Trophoblast cell (in vitro differentiated cells and primary cell): ENCODE data around the gene NR4A3. TPM values are rescaled to one million over a fixed set of nuclear protein-coding genes. Genes with fewer than 3 reads are reported as not detected.

Experiments used
- DNase-seq, 2 donors: peaks; one replicate each; pipeline ENCODE4 v3.0.0-alpha.2; 2016
- H2AFZ ChIP-seq: 2 replicates; pipeline ENCODE4 v1.6.1; 2013; ENCODE audit warnings: low read length, moderate library complexity, mild to moderate bottlenecking; ENCODE audit not compliant: insufficient read depth, poor library complexity
- H2AK5ac ChIP-seq: 2 replicates; pipeline ENCODE4 v1.6.1; 2013; ENCODE audit warnings: mild to moderate bottlenecking, low read length
- H2BK120ac ChIP-seq: 2 replicates; pipeline ENCODE4 v1.6.1; 2013; ENCODE audit warnings: low read length, mild to moderate bottlenecking, moderate library complexity; ENCODE audit not compliant: insufficient read depth, poor library complexity
- H2BK12ac ChIP-seq: 2 replicates; pipeline ENCODE4 v1.6.1; 2013; ENCODE audit warnings: mild to moderate bottlenecking, low read length, moderate library complexity
- H2BK5ac ChIP-seq: 2 replicates; pipeline ENCODE4 v1.6.1; 2013; ENCODE audit warnings: low read length, low read depth, moderate library complexity, mild to moderate bottlenecking; ENCODE audit not compliant: poor library complexity
- H3K14ac ChIP-seq: 2 replicates; pipeline ENCODE4 v1.6.1; 2013; ENCODE audit warnings: mild to moderate bottlenecking, low read length
- H3K18ac ChIP-seq: 2 replicates; pipeline ENCODE4 v1.6.1; 2013; ENCODE audit warnings: mild to moderate bottlenecking, low read length
- H3K23ac ChIP-seq: 2 replicates; pipeline ENCODE4 v1.6.1; 2013; ENCODE audit warnings: low read length
- H3K27ac ChIP-seq: 2 replicates; pipeline ENCODE4 v1.5.1; 2013; ENCODE audit warnings: low read depth, mild to moderate bottlenecking, inconsistent platforms, low read length, moderate library complexity
- H3K27me3 ChIP-seq: 2 replicates; pipeline ENCODE4 v1.6.1; 2013; ENCODE audit warnings: inconsistent platforms, mild to moderate bottlenecking, low read length, moderate library complexity; ENCODE audit not compliant: insufficient read depth
- H3K36me3 ChIP-seq, 2 experiments: 1 replicate in 1 of 2; 2 replicates in 1 of 2; pipeline ENCODE4 v1.6.1; 2013; ENCODE audit warnings: low read length in 2 of 2, mild to moderate bottlenecking in 2 of 2, moderate library complexity in 1 of 2; ENCODE audit not compliant: insufficient read depth in 2 of 2, control insufficient read depth in 1 of 2
- H3K4ac ChIP-seq: 2 replicates; pipeline ENCODE4 v1.6.1; 2013; ENCODE audit warnings: low read depth, mild to moderate bottlenecking, low read length, moderate library complexity
- H3K4me1 ChIP-seq, 2 experiments: 1 replicate in 1 of 2; 2 replicates in 1 of 2; pipeline ENCODE4 v1.6.1; 2013; ENCODE audit warnings: low read length in 2 of 2, mild to moderate bottlenecking in 2 of 2, moderate library complexity in 1 of 2; ENCODE audit not compliant: insufficient read depth in 2 of 2, control insufficient read depth in 1 of 2
- H3K4me2 ChIP-seq: 2 replicates; pipeline ENCODE4 v1.6.1; 2013; ENCODE audit warnings: inconsistent platforms, mild to moderate bottlenecking, low read length, moderate library complexity
- H3K4me3 ChIP-seq: 2 replicates; pipeline ENCODE4 v1.5.1; 2013; ENCODE audit warnings: mild to moderate bottlenecking, low read depth, low read length, inconsistent platforms
- H3K79me1 ChIP-seq: one replicate; pipeline ENCODE4 v1.6.1; 2013; ENCODE audit warnings: low read length
- H3K79me2 ChIP-seq: 2 replicates; pipeline ENCODE4 v1.6.1; 2013; ENCODE audit warnings: low read length, mild to moderate bottlenecking; ENCODE audit not compliant: control insufficient read depth, insufficient read depth, poor library complexity
- H3K9ac ChIP-seq: 2 replicates; pipeline ENCODE4 v1.6.1; 2013; ENCODE audit warnings: mild to moderate bottlenecking, low read length
- H3K9me3 ChIP-seq: 2 replicates; pipeline ENCODE4 v1.6.1; 2013; ENCODE audit warnings: low read depth, mild to moderate bottlenecking, control low read depth, inconsistent platforms, low read length; ENCODE audit not compliant: insufficient read depth
- H4K12ac ChIP-seq: 2 replicates; pipeline ENCODE4 v1.6.1; 2013; ENCODE audit warnings: low read depth, mild to moderate bottlenecking, low read length, moderate library complexity
- H4K8ac ChIP-seq: 2 replicates; pipeline ENCODE4 v1.6.1; 2013; ENCODE audit warnings: low read depth, mild to moderate bottlenecking, low read length, moderate library complexity
- H4K91ac ChIP-seq: one replicate; pipeline ENCODE4 v1.6.1; 2013; ENCODE audit warnings: low read depth, mild to moderate bottlenecking, low read length, moderate library complexity
- WGBS: extraction: QIAGEN DNeasy Blood & Tissue Kit; methylation state at CpG from one replicate; pipeline ENCODE4 v1.1.7; 2013; ENCODE audit warnings: missing lambda C conversion rate; ENCODE audit not compliant: insufficient read length, insufficient coverage; ENCODE audit errors: extremely low coverage; 5-methylcytosine and 5-hydroxymethylcytosine counted together
- polyA plus RNA-seq: library from polyadenylated mRNA; stranded (reverse); fragments of 200-250 nt; gene quantifications from 2 replicates; pipeline ENCODE4 v1.2.3, GENCODE V29; 2013

Gene NR4A3
- polyA plus RNA-seq: 1.4 and 1.5 TPM in 2 replicates

DNA sequence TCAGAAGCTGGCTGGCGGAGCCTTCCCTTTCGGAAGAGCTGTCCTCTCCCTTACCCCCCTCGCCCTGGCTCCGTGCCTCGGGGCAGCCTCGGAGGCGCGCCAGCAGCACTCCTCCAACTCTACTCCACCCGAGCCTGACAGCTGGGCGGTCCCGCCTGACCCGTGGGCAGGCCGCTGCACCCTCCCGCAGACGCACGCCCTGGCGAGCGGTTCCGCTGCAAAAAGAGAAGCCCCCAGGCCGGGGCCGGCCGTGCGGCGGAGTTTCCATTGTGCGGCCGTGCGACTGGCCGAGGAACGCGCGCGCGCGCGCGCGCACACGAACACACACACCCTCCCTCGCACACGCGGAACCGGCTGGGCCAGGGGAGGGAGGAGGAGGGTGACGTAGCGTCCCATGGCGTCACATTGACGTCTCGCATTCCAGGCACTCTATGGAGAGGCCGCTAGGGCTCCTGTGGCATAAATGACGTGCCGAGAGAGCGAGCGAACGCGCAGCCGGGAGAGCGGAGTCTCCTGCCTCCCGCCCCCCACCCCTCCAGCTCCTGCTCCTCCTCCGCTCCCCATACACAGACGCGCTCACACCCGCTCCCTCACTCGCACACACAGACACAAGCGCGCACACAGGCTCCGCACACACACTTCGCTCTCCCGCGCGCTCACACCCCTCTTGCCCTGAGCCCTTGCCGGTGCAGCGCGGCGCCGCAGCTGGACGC, at the start of gene NR4A3:
Gene NR4A3, plus strand, starts transcription at position 490 of the 713 bp plus-strand sequence. CDS start 6,158 bp downstream, outside the sequence.
- Histone ChIP-seq H2BK12ac (peak within 1 kb of the TSS; percentile 33), H3K4me2 (peak within 1 kb of the TSS; percentile 100), H4K91ac (no peak within 1 kb of the TSS), H3K4me1 (peaks cover 17 to 26% of the 10 kb centered on the region in 2 experiments), H2BK5ac (no peak within 1 kb of the TSS), H3K79me2 (peaks cover 5% of the 10 kb centered on the region), H3K9me3 (peaks cover 2% of the 10 kb centered on the region), H3K18ac (peak within 1 kb of the TSS; percentile 38), H4K12ac (peak within 1 kb of the TSS; percentile 22), H3K4ac (no peak within 1 kb of the TSS), H3K4me3 (peak within 1 kb of the TSS; percentile 88), H3K23ac (no peak within 1 kb of the TSS), H2BK120ac (peak within 1 kb of the TSS; percentile 9), H3K27me3 (peaks cover 41% of the 10 kb centered on the region), H4K8ac (peak within 1 kb of the TSS; percentile 17), H3K79me1 (peaks cover 9% of the 10 kb centered on the region), H2AK5ac (no peak within 1 kb of the TSS), H2AFZ (peak within 1 kb of the TSS; percentile 80), H3K14ac (peak within 1 kb of the TSS; percentile 40), H3K9ac (peak within 1 kb of the TSS; percentile 47), H3K27ac (no peak within 1 kb of the TSS), H3K36me3 (no peaks in the 10 kb centered on the region)
- no CpG with 5 or more reads among the region's 75 CpGs for WGBS
- peak; percentile 99 for DNase-seq

DNA sequence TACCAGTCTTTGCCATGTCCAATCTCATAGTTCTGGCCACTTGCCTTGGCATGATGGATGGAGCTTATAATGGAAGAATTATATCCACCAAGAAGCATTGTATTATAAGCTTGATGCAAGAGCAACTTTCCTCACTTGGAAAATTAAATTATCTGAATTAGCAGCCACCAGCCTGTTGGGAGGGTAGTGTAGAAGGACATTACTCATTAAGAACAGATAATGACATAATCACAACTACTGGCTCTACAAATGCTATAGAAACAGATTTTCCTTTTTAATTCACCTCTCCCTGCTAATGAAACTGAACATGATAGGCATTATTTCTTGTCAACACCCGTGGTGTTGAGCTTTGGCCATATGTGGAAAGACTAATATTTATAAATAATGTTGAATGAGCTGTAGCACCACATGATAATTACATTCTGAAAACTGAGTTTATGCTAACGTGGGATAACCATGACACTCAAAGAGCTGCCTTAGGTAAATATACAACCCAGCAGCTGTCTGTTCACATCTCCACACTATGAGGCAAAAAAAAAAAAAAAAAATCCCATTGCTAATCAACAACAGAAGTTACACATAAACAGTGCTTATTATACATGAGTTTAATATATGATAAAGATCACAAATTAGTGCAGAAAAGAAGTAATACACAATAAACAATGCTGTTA, 48.1 kb upstream of the NR4A3 start:
- H3K9ac ChIP-seq: no peak overlapping the region
- no peak overlapping the region for H3K14ac ChIP-seq
- H3K79me1 ChIP-seq: no peaks in the 10 kb centered on the region
- H3K27me3 ChIP-seq: no peaks in the 10 kb centered on the region
- no CpG with 5 or more reads among the region's 2 CpGs for WGBS
- no peak overlapping the region for H3K4ac ChIP-seq
- H3K23ac ChIP-seq: no peak overlapping the region
- H3K9me3 ChIP-seq: no peaks in the 10 kb centered on the region
- no peaks in the 10 kb centered on the region for H3K36me3 ChIP-seq
- H3K79me2 ChIP-seq: no peaks in the 10 kb centered on the region
- no peak overlapping the region for H3K27ac ChIP-seq
- H4K91ac ChIP-seq: no peak overlapping the region
- H2AK5ac ChIP-seq: no peak overlapping the region
- no peaks in the 10 kb centered on the region for H3K4me1 ChIP-seq
- H2BK5ac ChIP-seq: no peak overlapping the region
- H2AFZ ChIP-seq: no peak overlapping the region
- H3K18ac ChIP-seq: no peak overlapping the region
- no peak overlapping the region for H2BK120ac ChIP-seq
- H2BK12ac ChIP-seq: no peak overlapping the region
- H3K4me3 ChIP-seq: no peak overlapping the region
- H4K12ac ChIP-seq: no peak overlapping the region
- no peak overlapping the region for H3K4me2 ChIP-seq
- no peak overlapping the region for H4K8ac ChIP-seq
- no peak for DNase-seq

GRCh38 chr9:99778308-99778707, 43.4 kb upstream of the NR4A3 start:
- no peak overlapping the region for H3K9ac ChIP-seq
- no peak overlapping the region for H2BK5ac ChIP-seq
- no peak overlapping the region for H3K4me2 ChIP-seq
- no peak overlapping the region for H2AK5ac ChIP-seq
- no peaks in the 10 kb centered on the region for H3K36me3 ChIP-seq
- peaks cover 2% of the 10 kb centered on the region for H3K79me1 ChIP-seq
- no peak overlapping the region for H3K14ac ChIP-seq
- no peak overlapping the region for H4K8ac ChIP-seq
- 100% methylated on average over 1 of the region's 2 CpGs for WGBS
- no peak overlapping the region for H4K91ac ChIP-seq
- no peaks in the 10 kb centered on the region for H3K27me3 ChIP-seq
- no peak overlapping the region for H3K4me3 ChIP-seq
- no peaks in the 10 kb centered on the region for H3K9me3 ChIP-seq
- H3K27ac ChIP-seq: no peak overlapping the region
- no peak overlapping the region for H3K18ac ChIP-seq
- DNase-seq: peak in 1 of 2 donors; percentile 9
- H2AFZ ChIP-seq: no peak overlapping the region
- no peak overlapping the region for H3K23ac ChIP-seq
- peaks cover 1% of the 10 kb centered on the region for H3K79me2 ChIP-seq
- H2BK120ac ChIP-seq: no peak overlapping the region
- H3K4me1 ChIP-seq: peaks cover 0 to 2% of the 10 kb centered on the region in 2 experiments
- H4K12ac ChIP-seq: no peak overlapping the region
- H3K4ac ChIP-seq: no peak overlapping the region
- H2BK12ac ChIP-seq: no peak overlapping the region

- no peaks in the 10 kb centered on the region for H3K36me3 ChIP-seq
- no peak overlapping the region for H3K4me2 ChIP-seq
- no peak overlapping the region for H3K9ac ChIP-seq
- no peak overlapping the region for H4K91ac ChIP-seq
- H3K4me3 ChIP-seq: no peak overlapping the region
- H3K18ac ChIP-seq: no peak overlapping the region
- no peak overlapping the region for H2BK12ac ChIP-seq
- H2AK5ac ChIP-seq: no peak overlapping the region
- H3K27me3 ChIP-seq: no peaks in the 10 kb centered on the region
- no peak for DNase-seq
- no peak overlapping the region for H2BK5ac ChIP-seq
- no peak overlapping the region for H2BK120ac ChIP-seq
- no peak overlapping the region for H3K27ac ChIP-seq
- no peak overlapping the region for H4K8ac ChIP-seq
- no peak overlapping the region for H3K23ac ChIP-seq
- peaks cover 2% of the 10 kb centered on the region for H3K79me1 ChIP-seq
- no peaks in the 10 kb centered on the region for H3K9me3 ChIP-seq
- H3K79me2 ChIP-seq: peaks cover 1% of the 10 kb centered on the region
- no peak overlapping the region for H3K14ac ChIP-seq
- H3K4me1 ChIP-seq: peaks cover 4 to 6% of the 10 kb centered on the region in 2 experiments
- no peak overlapping the region for H2AFZ ChIP-seq
- WGBS: no CpG with 5 or more reads among the region's 3 CpGs
- H3K4ac ChIP-seq: no peak overlapping the region
- no peak overlapping the region for H4K12ac ChIP-seq
These were observed 42.8 kb upstream of the NR4A3 start for GRCh38 chr9:99778836-99779235.
